Activated naive CD4-positive, alpha-beta T cell treated with anti-CD3 and anti-CD28 coated beads, Interleukin-2, amount 10 ng/mL, durations not matched to agents 5 hours and 36 hours (primary cell): Measurements from ENCODE around the gene OR52E2. TPM values are rescaled to one million over a fixed set of nuclear protein-coding genes. Genes with fewer than 3 reads are reported as not detected.

ENCODE experiments used
- total RNA-seq, 2 experiments: library from RNA; stranded (reverse); gene quantifications; one replicate each; pipeline ENCODE4 v1.2.3, GENCODE V29; 2021

OR52E2 gene
- not detected for total RNA-seq

GRCh38 chr11:5059391-5059790, at the start of gene OR52E2:
TSS of gene OR52E2 (minus strand) at chr11:5059627. CDS start at chr11:5059627, 0 bp downstream.

GRCh38 chr11:5069272-5069671, 9.8 kb upstream of the OR52E2 start, which contains the start of gene OR52E1:
TSS of gene OR52E1 (plus strand) at chr11:5069572.

GRCh38 chr11:5046226-5046625, 13.2 kb downstream of the OR52E2 start, which contains the start of gene OR52J3:
TSS of gene OR52J3 (plus strand) at chr11:5046526. CDS start at chr11:5046526, 0 bp downstream.

Other genes with a start within 250 kb of the OR52E2 start
- not detected for gene OR51F2, start 238.3 kb downstream of the OR52E2 start, total RNA-seq
- gene OR51S1, start 210.4 kb downstream of the OR52E2 start, total RNA-seq = not detected
- gene OR51T1, start 177.7 kb downstream of the OR52E2 start, total RNA-seq = not detected
- gene OR51A7, start 155.8 kb downstream of the OR52E2 start, total RNA-seq = not detected
- not detected for gene OR51G2, start 140.3 kb downstream of the OR52E2 start, total RNA-seq
- gene OR51G1, start 135.3 kb downstream of the OR52E2 start, total RNA-seq = not detected
- not detected for gene OR51A4, start 112.0 kb downstream of the OR52E2 start, total RNA-seq
- not detected for gene OR51A2, start 103.9 kb downstream of the OR52E2 start, total RNA-seq
- not detected for gene OR51L1, start 64.8 kb downstream of the OR52E2 start, total RNA-seq
- not detected for gene OR52J3, start 13.1 kb downstream of the OR52E2 start, total RNA-seq
- gene OR52E1, start 9.9 kb upstream of the OR52E2 start, total RNA-seq = not detected
- gene OR52A5, start 78.7 kb upstream of the OR52E2 start, total RNA-seq = not detected
- gene OR52A1, start 95.1 kb upstream of the OR52E2 start, total RNA-seq = not detected
- gene OR51V1, start 141.1 kb upstream of the OR52E2 start, total RNA-seq = not detected
- gene HBB, start 167.4 kb upstream of the OR52E2 start, total RNA-seq = not detected
- gene HBD, start 174.9 kb upstream of the OR52E2 start, total RNA-seq = not detected
- not detected for gene HBG1, start 190.2 kb upstream of the OR52E2 start, total RNA-seq
- not detected for gene HBG2, start 195.2 kb upstream of the OR52E2 start, total RNA-seq
- gene HBE1, start 210.3 kb upstream of the OR52E2 start, total RNA-seq = not detected
- not detected for gene OR51B4, start 242.3 kb upstream of the OR52E2 start, total RNA-seq